ENCODE data around the gene GPRC5C. TPM values are rescaled to one million over a fixed set of nuclear protein-coding genes. Genes with fewer than 3 reads are reported as not detected.

Gene GPRC5C
- total RNA-seq, 1 experiment from 2014 or later = 63.4 TPM

DNA sequence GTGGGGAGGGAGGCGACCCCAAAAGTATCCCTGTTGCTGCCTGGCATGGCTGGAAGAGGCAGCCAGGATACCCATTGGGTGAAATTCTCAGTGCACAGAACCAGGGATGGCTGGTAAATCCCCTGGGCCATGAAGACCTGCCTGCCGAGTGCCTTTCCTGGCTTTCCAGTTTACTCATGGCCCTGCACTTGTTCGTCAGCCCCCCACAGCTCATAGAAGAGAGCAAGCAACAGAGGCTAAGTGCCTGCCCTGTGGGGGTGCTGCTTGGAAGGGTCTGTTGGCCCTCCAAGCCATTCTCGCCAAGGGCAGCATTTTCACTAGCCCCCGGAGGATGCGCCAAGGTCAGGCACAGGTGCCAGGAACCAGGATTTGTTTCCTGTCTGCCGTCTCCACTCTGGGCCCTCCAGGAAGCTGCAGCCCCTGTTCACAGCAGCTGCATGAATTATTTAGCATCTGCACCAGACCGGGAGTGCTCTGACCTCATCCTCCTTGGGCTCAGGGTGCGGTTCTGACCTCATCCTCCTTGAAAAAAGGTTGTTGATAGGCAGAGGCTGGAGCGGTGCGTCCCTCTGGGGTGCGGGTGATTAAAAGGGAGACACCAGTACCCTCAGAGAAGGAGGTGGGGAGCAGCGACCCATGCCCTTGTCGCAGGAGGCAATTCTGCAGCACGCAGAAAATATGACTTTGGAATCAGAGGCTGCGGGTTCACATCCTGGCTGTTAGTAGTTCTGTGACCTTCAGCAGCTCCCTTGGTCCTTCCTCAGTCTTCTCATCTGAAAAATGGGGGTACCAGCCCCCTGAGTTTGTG lies 20.3 kb downstream of the GPRC5C start:
- DNase-seq (ENCODE audit: low spot score) = no peak

DNA sequence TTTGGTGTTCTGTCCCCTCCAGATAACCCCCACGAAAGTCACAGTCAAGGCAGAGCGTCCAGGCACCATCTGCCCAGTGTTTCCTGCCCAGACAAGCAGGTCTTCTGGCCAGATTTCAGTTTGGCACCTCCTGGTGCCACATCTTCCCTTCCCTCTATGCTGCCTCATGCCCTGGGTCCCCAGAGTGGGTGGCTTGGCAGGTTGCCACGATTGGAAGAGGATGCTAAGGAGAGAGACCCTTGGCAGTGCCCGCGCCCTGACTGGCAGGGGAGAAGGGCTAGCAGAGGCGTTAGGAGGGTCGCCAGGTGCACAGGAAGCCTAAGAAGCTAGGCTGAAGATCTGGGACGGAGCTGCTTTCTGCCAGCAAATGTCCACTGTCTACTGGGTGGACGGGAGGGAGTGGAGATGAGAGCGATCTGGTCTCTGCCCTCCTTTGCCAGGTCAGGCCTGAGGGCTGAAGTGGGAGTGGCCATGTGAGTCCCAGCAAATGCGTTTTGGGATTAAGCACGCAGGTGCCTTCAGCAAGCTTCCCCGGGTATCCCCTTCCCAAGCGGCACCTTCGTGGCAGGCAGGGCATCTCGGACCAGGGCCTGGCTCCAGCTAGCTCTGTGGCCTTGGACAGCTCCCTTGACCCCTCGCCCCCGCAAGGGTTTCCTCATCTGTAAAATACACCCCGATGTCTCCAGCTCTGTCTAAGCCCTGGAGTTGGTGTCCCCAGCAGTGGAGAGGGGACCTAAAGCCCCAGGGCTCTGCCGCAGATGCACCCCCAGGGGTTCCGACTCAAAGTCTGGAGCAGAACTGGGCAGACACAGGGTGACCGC lies 21.2 kb downstream of the GPRC5C start:
- no peak for DNase-seq (ENCODE audit: low spot score)

DNA sequence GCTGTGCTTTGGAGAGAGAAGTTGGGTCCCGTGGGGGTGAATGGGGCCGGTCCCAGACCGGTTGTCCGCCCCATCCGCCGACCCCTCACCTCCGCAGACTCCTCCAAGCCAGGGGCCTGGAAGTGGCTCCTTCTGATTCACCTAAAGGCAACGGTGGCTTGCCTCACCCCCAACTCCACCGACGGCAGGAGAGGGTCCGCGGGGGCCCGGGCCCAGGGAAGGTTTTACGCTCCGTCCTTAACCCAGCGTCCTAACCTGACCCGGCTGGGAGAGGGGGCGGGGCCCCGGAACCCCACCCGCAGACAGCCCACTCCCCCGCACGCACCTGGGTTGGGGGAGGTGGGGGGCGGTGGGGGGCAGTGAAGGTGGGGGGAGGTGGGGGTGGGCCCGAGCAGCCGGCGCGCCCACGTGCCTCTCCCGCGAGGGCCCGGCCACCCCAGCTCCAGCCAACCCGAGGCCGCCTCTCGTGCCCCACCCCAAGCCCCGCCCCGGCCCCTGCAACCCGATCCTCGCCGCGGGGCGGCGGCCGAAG lies 21.8 kb downstream of the GPRC5C start:
- DNase-seq (ENCODE audit: low spot score) = no peak

DNA sequence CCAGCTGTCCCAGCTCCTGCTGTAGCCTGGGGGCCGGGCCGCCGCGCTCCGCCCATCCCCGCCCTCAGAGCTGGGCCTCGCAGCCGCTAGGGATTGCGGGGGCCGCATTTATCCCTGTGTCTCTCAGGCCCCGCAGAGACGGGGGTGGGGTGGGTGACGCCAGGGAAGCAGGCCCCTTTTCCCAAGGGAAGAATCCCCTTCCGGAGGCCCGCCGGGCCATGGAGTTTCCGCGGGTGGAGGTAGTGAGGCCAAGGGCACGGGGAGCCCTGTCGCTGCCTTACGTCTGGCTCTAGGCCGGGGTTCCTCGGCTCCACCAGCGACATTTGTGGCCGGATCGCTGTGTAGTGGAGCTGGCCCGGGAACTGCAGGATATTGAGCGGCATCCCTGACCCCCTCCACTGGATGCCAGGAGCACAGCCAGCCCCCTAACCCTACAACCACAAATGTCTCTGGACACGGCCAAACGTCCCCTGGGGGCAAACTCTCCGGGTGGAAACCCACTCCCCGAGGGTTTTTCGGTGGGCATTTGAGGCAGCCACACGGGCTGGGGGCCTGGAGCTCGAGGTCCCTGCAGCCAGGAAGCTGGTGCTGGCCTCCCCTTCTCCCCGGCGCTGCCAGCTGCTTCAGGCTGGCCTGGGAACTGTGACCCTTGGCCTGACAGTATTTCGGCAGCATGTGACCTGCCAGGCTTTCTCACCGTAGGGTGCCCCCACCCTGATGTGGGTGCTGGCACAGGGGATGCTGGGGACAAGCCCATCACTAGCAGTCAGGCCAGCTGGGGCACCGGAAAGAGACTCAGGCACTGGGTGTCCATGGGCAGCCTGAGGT lies 22.5 kb downstream of the GPRC5C start:
- peak; percentile 75 for DNase-seq (ENCODE audit: low spot score)

DNA sequence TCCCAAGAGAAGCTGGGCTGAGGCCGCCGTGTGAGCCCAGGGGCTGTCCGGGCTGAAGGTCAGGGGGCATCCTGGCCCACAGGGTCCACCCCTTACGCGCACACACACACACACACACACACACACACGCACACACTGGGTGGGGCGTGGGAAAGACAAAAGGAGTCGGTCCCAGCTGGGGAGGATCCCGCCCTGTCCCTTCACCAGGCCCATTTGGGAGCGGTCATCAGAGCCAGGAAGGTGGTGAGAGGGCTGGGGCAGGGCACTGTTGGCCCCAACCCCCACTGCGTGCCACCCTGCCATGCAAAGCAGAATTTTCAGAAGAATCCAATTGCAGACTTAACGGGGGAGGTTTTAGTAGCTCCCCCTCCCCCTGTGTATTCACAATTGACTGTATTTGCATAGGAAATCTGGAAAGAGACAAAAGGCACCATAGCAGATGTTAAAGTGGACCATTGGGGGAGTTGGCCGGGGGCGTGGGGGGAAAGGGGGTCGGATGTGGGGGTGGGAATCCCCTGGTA lies 23.2 kb downstream of the GPRC5C start:
- DNase-seq (ENCODE audit: low spot score) = no peak

DNA sequence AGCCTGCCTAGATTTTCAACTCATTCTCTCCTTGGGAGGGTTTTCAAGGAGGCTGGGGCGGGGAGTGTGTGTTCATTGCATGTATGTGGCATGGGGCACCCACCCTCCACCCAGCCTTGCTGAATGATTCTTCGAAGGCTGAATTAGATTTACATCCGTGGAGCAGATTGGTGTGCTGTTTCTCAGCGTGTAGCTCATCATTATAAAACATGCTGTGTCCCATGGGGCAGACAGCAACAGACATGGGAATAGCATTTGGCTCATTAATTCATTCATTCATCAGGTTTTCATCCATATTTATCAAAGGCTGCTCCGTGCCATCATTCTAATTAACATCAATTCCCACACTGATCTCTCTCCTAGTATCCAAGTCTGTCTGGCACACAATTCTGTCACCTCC lies 23.9 kb downstream of the GPRC5C start:
- DNase-seq (ENCODE audit: low spot score) = no peak

DNA sequence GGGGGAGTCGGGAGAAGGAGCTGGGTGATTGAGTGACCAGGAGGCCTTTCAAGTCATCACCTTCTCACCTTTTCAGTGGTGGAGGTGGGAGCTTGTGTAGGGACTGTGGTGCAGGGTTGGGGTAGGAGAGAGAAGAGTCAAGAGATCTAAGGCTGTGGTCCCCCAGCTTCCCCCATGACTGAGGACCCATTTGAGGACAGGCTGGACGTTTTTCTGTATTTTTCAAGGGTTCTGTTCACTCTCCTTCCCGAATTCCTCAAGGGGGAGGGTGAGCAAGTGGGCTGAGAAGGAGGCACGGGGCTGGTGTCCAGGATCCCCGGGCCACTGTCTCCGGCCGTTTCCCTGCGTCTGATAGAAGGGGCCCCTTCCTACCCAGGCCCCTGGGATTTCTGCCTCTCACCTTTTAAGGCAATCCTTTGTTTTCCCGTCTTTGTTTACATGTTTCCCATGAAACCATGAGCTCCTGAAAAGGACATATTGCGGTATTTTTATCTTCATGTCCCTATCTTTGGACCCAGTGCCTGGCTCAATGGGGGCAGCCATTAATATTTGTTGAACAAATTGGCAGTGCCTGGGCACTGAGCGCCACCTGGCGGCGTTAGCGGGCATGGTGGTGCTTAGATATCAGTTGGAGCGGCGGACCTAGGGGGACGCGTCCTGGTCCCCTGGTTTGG lies 25.4 kb downstream of the GPRC5C start:
- DNase-seq (ENCODE audit: low spot score) = peak; percentile 70

DNA sequence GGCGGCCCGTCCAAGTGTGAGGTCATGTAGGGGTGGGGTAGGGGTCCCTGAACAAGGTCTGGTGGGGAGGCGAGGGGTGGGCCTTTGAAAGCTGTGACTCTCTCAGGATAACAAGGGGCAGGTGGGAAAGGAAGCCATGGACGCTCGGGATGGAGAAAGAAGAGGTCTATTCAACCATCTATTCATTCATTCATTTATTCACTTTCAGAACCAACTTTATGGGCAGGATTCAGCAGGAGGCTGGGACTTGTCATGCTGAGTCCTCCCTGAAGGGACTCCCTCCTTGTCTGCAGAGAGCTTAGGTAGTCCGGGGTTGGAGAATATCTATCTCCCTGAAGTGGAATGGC lies 25.9 kb downstream of the GPRC5C start:
- no peak for DNase-seq (ENCODE audit: low spot score)

DNA sequence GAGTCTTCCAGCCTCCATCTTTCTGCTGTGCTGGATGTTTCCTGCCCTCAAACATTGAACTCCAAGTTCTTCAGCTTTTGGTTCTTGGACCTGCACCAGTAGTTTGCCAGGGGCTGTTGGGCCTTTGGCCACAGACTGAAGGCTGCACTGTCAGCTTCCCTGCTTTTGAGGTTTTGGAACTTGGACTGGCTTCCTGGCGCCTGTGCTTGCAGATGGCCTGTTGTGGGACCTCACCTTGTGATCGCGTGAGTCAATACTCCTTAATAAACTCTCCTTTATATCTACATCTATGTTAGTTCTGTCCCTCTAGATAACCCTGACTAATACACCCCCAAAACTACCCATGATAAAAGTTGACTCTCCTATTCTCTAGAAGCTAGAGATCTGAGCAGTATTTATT lies 26.9 kb downstream of the GPRC5C start:
- DNase-seq (ENCODE audit: low spot score) = no peak

DNA sequence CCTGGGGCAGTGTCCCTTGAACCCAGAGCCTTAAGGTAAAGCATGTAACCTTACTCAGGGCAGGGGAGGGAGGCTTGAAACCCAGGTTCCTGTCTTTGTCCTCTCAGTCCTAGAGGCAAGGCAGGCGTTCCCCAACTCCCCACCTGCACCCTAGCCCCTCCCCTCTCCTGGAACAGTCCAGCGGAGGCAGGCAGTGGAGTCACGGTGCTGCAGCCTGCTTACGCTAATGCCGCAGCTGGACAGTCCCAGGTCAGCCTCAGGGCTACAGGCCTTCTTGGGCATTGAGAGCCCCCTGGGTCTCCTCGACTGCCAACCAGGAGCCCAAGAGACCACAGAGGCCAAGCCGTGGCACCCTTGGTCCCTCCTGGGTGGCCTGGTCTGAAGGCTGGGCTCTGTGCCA lies 27.7 kb downstream of the GPRC5C start:
- no peak for DNase-seq (ENCODE audit: low spot score)

DNA sequence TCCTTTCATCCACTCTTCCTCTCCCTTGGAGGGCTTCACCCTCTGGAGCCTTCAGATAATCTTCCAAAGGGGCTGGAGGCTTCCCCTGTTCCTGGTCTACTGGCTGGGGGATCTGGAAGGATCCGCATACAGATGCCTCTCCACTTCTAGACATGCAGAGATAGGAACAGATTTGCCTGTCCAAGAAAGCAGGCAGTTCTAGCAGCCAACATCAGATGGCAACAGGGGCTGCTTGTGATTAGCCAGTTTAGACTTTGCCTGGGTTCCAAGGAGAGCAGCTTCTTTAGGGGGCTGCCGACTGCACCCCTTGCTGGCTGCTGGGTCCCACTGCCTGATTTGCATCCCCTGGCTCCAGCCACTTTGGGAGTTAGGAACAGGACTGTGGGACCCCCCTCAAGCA lies 28.4 kb downstream of the GPRC5C start:
- no peak for DNase-seq (ENCODE audit: low spot score)

DNA sequence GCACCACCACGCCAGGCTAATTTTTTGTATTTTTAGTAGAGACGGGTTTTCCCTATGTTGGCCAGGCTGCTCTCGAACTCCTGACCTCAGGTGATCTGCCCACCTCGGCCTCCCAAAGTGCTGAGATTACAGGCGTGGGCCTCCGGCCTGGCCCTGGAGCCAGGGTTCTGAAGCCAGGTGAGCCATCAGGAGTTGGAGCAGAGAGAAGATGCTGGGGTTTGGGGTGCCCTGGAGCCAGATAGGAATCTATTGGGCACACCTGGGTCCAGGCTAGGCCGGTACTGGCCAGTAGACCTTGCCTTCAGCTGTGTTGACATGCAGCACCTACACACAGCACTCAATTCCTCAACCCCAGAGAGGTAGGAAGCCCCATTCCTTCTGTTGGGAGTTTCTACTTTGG lies 29.1 kb downstream of the GPRC5C start:
- DNase-seq (ENCODE audit: low spot score) = no peak

DNA sequence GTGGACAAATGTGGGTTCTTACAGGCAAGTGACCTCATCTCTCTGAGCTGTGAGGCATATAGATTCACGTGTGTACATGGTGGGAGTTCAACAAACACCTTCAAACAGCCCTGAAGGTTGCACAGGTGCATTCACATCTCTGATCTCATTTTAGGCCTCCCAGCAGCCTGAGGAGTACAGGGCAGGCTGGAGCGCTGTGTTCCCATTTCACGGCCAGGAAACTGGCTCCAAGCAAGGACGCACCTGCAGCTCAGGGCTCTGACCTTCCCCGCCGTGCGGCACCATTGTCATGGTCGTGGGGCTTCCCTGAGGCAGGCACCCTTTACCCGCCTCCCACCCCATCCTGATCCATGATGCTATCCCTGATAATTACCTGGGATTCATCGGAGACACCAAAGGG lies 29.7 kb downstream of the GPRC5C start:
- DNase-seq (ENCODE audit: low spot score) = no peak

DNA sequence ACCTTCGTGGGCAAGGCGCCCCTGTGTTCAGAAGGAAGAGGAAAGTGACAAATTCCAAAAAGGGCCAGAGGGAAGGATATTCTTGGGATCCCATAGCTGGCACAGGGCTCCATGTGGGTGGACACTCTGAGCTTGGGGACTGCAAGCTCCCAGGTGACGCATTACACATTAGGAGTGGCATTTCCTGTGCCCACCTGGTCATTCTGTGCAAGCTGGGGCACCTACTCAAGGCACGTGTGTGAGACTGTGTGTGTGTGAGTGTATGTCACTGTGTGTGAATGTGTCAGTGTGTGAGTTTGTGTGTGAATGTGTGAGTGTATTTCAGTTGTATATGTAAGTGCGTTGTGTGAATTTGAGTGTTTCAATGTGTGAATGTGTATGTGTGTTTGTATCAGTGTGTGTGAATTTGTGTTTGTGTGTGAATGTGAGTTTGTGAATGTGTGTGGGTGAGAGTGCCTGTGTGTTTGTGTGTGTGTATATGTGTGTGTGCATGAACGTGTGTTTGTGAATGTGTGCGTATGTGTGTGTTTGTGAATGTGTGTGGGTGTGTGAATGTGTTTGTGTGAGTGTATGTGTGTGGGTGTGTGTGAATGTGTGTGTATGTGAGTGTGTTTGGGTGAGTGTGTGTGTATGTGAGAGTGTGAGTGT lies 33.0 kb downstream of the GPRC5C start:
- no peak for DNase-seq (ENCODE audit: low spot score)

DNA sequence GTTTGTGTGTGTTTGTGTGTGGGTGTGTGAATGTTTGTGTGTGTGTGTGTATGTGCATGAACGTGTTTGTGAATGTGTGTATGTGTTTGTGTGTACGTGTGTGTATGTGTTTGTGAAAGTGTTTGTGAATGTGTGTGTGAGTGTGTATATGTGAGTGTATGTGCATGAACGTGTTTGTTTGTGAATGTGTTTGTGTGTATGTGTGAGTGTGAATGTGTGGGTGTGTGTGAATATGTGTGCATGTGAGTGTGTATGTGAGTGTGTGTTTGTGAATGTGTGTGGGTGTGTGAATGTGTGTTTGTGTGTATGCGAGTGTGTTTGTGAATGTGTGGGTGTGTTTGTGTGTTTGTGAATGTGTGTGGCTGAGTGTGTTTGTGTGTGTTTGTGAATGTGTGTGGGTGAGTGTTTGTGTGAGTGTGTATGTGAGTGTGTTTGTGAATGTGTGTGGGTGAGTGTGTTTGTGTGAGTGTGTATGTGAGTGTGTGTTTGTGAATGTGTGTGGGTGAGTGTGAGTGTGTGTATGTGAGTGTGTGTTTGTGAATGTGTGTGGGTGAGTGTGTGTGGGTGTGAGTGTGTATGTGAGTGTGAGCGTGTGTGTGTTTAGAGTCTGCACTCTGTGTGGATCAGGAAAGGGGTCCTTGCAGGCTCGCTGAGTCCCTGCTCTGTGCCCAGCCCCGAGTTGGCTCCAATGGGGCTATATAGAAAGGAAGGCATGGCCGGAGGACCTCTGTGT lies 33.7 kb downstream of the GPRC5C start:
- no peak for DNase-seq (ENCODE audit: low spot score)

DNA sequence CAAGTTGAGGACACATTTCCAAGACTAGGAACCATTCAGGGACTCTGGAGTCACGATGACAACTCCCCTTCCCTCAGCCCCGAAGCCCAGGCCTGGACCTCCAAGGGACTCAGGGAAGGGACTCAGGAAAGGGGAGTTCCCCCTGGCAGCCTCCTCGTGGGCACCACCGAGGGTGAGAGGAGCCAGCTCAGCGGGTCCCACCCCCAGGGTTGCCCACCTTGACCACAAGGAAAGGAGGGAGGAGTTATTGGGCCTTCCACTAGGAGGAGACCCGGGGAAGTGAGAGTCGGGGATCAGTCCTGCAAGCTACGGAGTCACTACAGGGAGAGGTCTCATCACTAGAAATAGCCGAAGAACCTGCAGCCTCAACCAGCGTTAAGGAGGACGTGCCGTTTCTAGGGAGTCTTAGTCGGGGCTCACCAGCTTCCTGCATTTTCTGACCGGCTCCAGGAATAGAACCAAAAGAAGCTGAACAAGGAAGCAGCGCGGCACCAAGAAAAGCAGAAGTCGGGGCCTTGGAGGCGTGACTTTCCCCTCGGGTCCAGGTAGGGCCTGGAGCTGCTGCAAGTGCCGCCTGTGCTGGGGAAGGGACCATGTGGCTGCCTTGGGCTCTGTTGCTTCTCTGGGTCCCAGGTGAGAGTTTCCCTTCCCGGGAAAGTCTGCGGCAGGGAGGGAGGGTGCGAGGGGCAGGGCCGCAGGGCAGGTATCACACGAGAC lies 34.4 kb downstream of the GPRC5C start, which contains the start of gene CD300A:
Gene CD300A, plus strand, starts transcription at position 524 of the 717 bp plus-strand sequence. Its CDS starts 70 bp downstream, at position 594.
- no peak for DNase-seq (ENCODE audit: low spot score)

DNA sequence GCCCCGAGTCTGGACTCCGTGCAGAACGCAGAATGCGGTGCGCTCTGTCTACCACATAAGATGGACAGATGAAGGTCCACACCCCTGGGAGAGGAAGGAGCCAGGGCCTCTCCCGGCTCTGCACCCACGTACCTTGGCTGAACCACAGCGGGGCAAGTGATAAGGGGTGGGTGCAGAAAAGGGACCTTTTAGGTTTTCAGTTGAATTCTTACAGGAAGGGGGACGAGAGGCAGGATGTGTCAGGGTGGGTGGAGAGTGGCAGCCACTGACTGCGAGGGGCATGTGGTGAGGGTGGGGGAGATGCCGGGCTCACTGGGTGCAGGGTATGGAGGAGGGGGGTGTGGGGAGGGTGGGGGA lies 34.9 kb downstream of the GPRC5C start:
- DNase-seq (ENCODE audit: low spot score) = no peak

DNA sequence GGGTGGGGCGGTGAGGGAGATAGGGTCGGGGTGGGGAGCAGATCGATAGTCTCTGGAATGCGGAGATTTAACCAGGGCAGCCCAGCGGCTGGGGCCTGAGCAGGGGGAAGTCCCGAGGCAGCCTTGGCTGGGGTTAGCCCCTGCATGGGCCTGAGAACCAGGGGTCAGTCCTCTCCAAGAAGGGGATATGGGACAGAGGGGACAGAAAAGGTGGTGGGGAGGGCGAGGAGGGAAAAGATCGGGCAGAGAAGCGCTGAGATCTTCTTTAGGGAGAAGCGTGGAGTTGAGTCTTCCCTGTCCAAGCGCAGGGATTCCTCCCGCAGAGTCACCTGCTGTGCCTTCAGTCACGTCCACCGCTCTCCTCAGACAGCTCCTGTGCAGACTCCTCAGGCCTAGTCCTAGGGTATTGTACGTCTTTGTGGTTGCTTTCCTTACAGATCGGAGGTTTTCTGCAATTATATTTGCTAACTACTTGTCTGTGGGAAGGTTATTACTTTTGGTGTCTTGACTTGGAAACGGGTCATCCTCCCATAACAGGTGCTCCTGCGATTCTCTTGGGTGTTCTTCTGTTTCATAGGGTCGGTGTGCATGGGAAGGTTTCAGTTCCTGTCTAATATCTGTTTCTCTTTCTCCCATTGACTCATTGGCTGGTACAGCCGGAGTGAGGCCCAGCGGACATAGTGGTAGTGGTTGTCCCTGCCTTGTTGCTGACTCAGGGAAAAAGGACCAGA lies 35.5 kb downstream of the GPRC5C start:
- no peak for DNase-seq (ENCODE audit: low spot score)

DNA sequence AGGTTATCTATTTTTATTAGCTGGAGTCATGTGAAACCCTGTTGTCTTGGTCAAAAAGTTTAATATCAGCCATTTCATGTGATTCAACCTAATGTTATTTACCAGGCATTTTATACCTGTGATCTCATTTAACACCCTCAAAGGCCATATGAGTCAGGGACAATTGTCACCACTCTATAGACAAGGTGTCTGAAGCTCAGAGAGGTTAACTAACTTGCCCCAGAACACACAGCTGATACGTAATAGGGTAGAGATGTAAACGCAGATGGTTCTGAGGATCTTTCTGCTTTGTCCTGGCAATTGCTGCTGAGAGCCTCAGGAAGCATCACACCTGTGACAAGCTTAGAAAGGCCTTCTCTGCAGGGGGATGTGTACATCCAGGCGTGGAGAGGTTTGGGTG lies 39.5 kb downstream of the GPRC5C start:
- no peak for DNase-seq (ENCODE audit: low spot score)
